ENCODE data around the gene MAP3K8.

Gene MAP3K8

GRCh38 chr10:30438021-30438850 is 4.3 kb downstream of the MAP3K8 start:
- H3K4me3 ChIP-seq (ENCODE audit: low read length), result no peak overlapping the region
- H3K9ac ChIP-seq (ENCODE audit: low read length), result no peak overlapping the region
- H3K27me3 ChIP-seq (ENCODE audit: control insufficient read depth, insufficient read depth, low read length), result no peaks in the 10 kb centered on the region
- H3K36me3 ChIP-seq (ENCODE audit: control insufficient read depth, insufficient read depth, low read length), result peaks cover 4% of the 10 kb centered on the region
- peaks cover 19% of the 10 kb centered on the region for H3K4me1 ChIP-seq (ENCODE audit: control insufficient read depth, insufficient read depth, low read length)
- H3K27ac ChIP-seq (ENCODE audit: low read depth, low read length), result peak overlapping the region; percentile 65

DNA sequence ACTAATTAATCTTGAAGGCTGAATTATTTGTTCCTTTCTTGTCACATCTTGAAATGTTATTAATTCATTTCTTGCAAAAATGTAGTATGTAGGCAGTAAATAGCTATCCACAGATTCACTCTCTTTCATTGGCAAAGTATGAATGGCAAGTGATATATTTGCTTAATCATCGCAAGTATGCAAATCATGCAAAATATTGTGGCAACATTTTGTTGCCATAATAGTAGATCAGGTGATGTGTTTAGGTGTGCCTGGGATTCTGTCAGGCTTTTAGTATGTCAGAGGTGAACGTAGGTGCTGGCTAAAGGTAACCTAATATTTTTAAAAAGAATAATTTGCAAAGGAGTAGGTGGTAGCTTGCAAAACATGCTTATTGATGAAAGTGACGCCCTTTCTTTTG is 5.9 kb downstream of the MAP3K8 start:
- H3K4me3 ChIP-seq (ENCODE audit: low read length), result no peak overlapping the region
- peaks cover 4% of the 10 kb centered on the region for H3K36me3 ChIP-seq (ENCODE audit: control insufficient read depth, insufficient read depth, low read length)
- no peaks in the 10 kb centered on the region for H3K27me3 ChIP-seq (ENCODE audit: control insufficient read depth, insufficient read depth, low read length)
- H3K9ac ChIP-seq (ENCODE audit: low read length), result no peak overlapping the region
- no peak overlapping the region for H3K27ac ChIP-seq (ENCODE audit: low read depth, low read length)
- peaks cover 19% of the 10 kb centered on the region for H3K4me1 ChIP-seq (ENCODE audit: control insufficient read depth, insufficient read depth, low read length)

GRCh38 chr10:30442019-30442606 is 8.1 kb downstream of the MAP3K8 start:
- H3K9ac ChIP-seq (ENCODE audit: low read length), result no peak overlapping the region
- H3K4me3 ChIP-seq (ENCODE audit: low read length), result no peak overlapping the region
- H3K27ac ChIP-seq (ENCODE audit: low read depth, low read length), result peak overlapping the region; percentile 20
- no peaks in the 10 kb centered on the region for H3K27me3 ChIP-seq (ENCODE audit: control insufficient read depth, insufficient read depth, low read length)
- peaks cover 5% of the 10 kb centered on the region for H3K36me3 ChIP-seq (ENCODE audit: control insufficient read depth, insufficient read depth, low read length)
- H3K4me1 ChIP-seq (ENCODE audit: control insufficient read depth, insufficient read depth, low read length), result peaks cover 12% of the 10 kb centered on the region

DNA sequence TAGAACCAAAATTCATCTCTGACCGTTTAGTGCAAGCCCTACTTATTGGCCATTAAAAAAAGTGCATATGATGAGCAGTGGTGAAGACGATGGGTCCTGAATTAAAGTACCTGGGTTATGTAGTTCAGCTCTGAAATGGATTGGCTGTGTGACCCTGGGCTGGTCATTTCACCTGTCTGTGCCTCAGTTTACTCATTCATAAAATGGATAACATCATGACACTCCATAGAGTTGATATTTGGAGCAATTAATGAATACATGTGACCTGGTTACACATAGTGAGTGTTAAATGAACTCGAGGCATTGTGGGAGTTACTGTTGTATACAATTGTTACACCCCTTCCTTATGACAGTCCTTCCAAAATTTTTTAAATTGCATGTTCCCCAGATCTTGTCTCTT is 9.1 kb downstream of the MAP3K8 start:
- H3K4me1 ChIP-seq (ENCODE audit: control insufficient read depth, insufficient read depth, low read length), result peaks cover 7% of the 10 kb centered on the region

DNA sequence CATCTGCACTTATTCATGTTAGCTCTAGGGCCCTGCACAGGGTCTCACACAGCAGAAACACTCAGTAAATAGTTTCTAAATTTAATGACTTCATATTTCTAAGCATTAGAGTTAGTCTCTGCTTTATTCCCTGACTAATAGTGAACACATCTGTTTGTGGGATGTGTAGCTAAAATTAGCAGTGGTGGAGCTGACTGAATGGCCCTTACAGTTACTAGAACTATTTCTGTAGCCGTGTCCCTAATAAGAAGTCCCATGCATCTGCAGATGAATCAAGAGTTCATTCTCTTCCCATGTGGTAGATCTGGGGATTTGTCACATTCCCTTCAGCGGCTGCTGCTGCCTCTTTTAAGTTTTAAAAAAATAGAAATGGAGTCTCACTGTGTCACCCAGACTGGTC is 11.7 kb downstream of the MAP3K8 start:
- Histone ChIP-seq H3K4me3 (ENCODE audit: low read length) (no peak overlapping the region), H3K27ac (ENCODE audit: low read depth, low read length) (peak overlapping the region; percentile 53), H3K4me1 (ENCODE audit: control insufficient read depth, insufficient read depth, low read length) (peaks cover 3% of the 10 kb centered on the region), H3K9ac (ENCODE audit: low read length) (no peak overlapping the region), H3K27me3 (ENCODE audit: control insufficient read depth, insufficient read depth, low read length) (no peaks in the 10 kb centered on the region), H3K36me3 (ENCODE audit: control insufficient read depth, insufficient read depth, low read length) (peaks cover 12% of the 10 kb centered on the region)

More for the DNA sequence above, 9.1 kb downstream of the MAP3K8 start:
- Histone ChIP-seq H3K27me3 (ENCODE audit: control insufficient read depth, insufficient read depth, low read length) (no peaks in the 10 kb centered on the region), H3K4me3 (ENCODE audit: low read length) (no peak overlapping the region), H3K36me3 (ENCODE audit: control insufficient read depth, insufficient read depth, low read length) (peaks cover 8% of the 10 kb centered on the region), H3K27ac (ENCODE audit: low read depth, low read length) (no peak overlapping the region), H3K9ac (ENCODE audit: low read length) (no peak overlapping the region)

- H3K9ac ChIP-seq (ENCODE audit: low read length), result no peak overlapping the region
- H3K27ac ChIP-seq (ENCODE audit: low read depth, low read length), result no peak overlapping the region
- peaks cover 3% of the 10 kb centered on the region for H3K4me1 ChIP-seq (ENCODE audit: control insufficient read depth, insufficient read depth, low read length)
- no peaks in the 10 kb centered on the region for H3K27me3 ChIP-seq (ENCODE audit: control insufficient read depth, insufficient read depth, low read length)
- peaks cover 12% of the 10 kb centered on the region for H3K36me3 ChIP-seq (ENCODE audit: control insufficient read depth, insufficient read depth, low read length)
- H3K4me3 ChIP-seq (ENCODE audit: low read length), result no peak overlapping the region
These were observed 13.3 kb downstream of the MAP3K8 start for GRCh38 chr10:30447125-30447799.

DNA sequence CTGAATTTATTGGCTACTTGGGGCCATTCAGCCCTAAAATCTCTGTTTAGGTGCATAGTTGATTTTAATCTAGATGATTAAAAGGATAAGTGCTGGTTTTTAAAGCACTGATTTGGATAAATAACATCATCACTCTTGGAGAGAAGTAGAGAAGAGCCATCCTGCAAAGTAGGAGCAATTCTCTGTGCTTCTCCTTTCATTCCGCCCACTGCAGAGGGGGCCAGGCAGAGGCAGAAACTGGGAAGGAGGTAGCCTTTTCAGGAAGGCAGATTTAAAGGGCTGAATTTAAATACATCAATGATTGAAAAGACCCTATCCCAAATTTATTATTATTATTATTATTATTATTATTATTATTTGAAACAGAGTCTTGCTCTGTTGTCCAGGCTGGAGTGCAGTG is 14.1 kb downstream of the MAP3K8 start:
- Histone ChIP-seq H3K4me3 (ENCODE audit: low read length) (no peak overlapping the region), H3K4me1 (ENCODE audit: control insufficient read depth, insufficient read depth, low read length) (peaks cover 3% of the 10 kb centered on the region), H3K27me3 (ENCODE audit: control insufficient read depth, insufficient read depth, low read length) (no peaks in the 10 kb centered on the region), H3K9ac (ENCODE audit: low read length) (no peak overlapping the region), H3K27ac (ENCODE audit: low read depth, low read length) (no peak overlapping the region), H3K36me3 (ENCODE audit: control insufficient read depth, insufficient read depth, low read length) (peaks cover 12% of the 10 kb centered on the region)

- no peaks in the 10 kb centered on the region for H3K27me3 ChIP-seq (ENCODE audit: control insufficient read depth, insufficient read depth, low read length)
- no peak overlapping the region for H3K4me3 ChIP-seq (ENCODE audit: low read length)
- H3K4me1 ChIP-seq (ENCODE audit: control insufficient read depth, insufficient read depth, low read length), result peaks cover 9% of the 10 kb centered on the region
- H3K36me3 ChIP-seq (ENCODE audit: control insufficient read depth, insufficient read depth, low read length), result peaks cover 13% of the 10 kb centered on the region
- H3K27ac ChIP-seq (ENCODE audit: low read depth, low read length), result peak overlapping the region; percentile 49
- H3K9ac ChIP-seq (ENCODE audit: low read length), result no peak overlapping the region
These were observed 20.0 kb downstream of the MAP3K8 start for GRCh38 chr10:30453764-30454527.

DNA sequence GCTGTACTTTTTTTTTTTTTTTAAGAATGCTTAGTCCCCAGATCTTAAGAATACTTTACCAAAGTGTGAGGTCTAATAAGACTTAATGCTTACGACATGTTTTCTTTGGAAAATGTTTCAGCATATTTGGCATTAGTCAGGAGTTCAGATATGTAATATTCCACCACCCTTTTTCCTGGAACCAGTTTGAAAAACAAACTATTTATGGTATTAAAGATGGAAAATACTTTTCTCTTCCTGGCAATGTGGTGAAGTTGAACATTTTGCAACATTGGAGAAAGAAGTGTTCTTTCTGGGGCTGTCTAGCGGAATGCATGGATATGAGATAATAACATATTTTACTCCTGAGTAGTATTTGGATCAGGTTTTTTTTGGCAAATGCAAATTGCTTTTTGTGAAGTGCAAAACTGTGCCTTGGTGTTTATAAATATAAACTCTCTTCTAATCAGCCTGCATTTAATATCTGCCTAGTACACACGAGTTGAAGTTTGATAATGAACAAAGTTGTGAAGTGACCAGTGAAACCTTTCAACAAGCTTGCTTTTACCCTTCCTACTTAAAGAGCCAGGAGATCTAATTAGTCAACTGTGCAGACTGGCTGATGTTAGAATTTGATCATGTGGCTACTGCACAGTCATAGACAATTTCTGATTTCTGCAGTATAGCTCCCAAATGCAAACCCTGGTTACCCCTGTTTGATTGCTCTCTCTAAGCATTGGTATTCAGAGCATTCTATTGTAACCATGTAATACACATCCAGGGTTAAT is 20.9 kb downstream of the MAP3K8 start:
- no peak overlapping the region for H3K4me3 ChIP-seq (ENCODE audit: low read length)
- H3K4me1 ChIP-seq (ENCODE audit: control insufficient read depth, insufficient read depth, low read length), result peaks cover 9% of the 10 kb centered on the region
- H3K9ac ChIP-seq (ENCODE audit: low read length), result no peak overlapping the region

DNA sequence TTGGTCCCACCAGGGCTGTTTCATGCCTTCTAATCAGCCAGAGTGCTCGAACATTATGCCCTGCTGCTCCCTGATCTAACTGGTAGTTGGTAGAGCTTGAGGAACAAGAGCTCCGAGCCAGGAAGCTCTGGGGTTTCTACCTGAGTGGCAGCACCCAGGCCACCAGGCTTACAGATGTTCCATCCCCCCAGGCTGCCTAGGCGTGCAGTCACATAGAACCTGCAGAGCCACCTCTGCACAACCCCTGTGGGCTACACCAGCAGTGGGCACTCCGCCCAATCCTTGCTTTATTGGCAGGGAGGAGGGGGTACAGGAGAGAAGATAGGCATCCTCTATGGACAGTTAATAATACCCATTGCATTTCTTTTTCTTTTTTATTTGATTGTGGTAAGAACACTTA is 21.8 kb downstream of the MAP3K8 start:
- no peaks in the 10 kb centered on the region for H3K27me3 ChIP-seq (ENCODE audit: control insufficient read depth, insufficient read depth, low read length)
- no peak overlapping the region for H3K9ac ChIP-seq (ENCODE audit: low read length)
- no peak overlapping the region for H3K4me3 ChIP-seq (ENCODE audit: low read length)
- peak overlapping the region; percentile 49 for H3K27ac ChIP-seq (ENCODE audit: low read depth, low read length)
- peaks cover 9% of the 10 kb centered on the region for H3K4me1 ChIP-seq (ENCODE audit: control insufficient read depth, insufficient read depth, low read length)
- H3K36me3 ChIP-seq (ENCODE audit: control insufficient read depth, insufficient read depth, low read length), result peaks cover 24% of the 10 kb centered on the region

More for the DNA sequence above, 20.9 kb downstream of the MAP3K8 start:
- Histone ChIP-seq H3K27me3 (ENCODE audit: control insufficient read depth, insufficient read depth, low read length) (no peaks in the 10 kb centered on the region), H3K36me3 (ENCODE audit: control insufficient read depth, insufficient read depth, low read length) (peaks cover 17% of the 10 kb centered on the region), H3K27ac (ENCODE audit: low read depth, low read length) (peak overlapping the region; percentile 49)

DNA sequence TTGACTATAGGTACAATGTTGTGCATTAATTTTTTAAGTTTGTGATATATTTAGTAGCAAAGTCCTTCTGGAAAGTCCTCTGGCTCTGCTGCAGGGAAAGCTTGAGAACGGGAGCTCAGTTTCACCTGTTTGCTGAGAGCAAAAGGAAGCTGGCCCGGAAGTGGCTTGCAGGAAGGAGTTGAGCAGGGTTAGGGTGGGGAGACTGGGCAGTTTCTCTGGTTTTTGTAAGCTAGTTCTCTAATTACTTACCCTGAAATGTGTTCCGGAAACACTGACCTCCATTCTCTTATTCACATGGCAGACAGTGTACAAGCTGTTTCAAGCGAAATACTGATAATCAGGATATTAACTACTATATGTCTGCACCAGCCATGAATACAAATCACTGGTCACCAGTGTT is 22.3 kb downstream of the MAP3K8 start:
- Histone ChIP-seq H3K27me3 (ENCODE audit: control insufficient read depth, insufficient read depth, low read length) (no peaks in the 10 kb centered on the region), H3K4me1 (ENCODE audit: control insufficient read depth, insufficient read depth, low read length) (peaks cover 9% of the 10 kb centered on the region), H3K9ac (ENCODE audit: low read length) (no peak overlapping the region), H3K27ac (ENCODE audit: low read depth, low read length) (no peak overlapping the region), H3K36me3 (ENCODE audit: control insufficient read depth, insufficient read depth, low read length) (peaks cover 26% of the 10 kb centered on the region), H3K4me3 (ENCODE audit: low read length) (no peak overlapping the region)

Data from rectal smooth muscle tissue (tissue), 1 donor.